Endometrial microvascular endothelial cells (primary cell): ENCODE data around the gene TMEM131. TPM values are rescaled to one million over a fixed set of nuclear protein-coding genes. Genes with fewer than 3 reads are reported as not detected.

Source experiments
- in situ Hi-C: cut with HindIII; loops from 2 replicates; pipeline ENCODE4 v1.10.0; 2017; ENCODE audit warnings: low sequenced_read_pairs, low pct_unique_long_range_greater_than_20kb; ENCODE audit errors: inconsistent ontology term
- total RNA-seq: library from RNA; depleted of rRNA; stranded (reverse); fragments of >200 nt; gene quantifications from one replicate; pipeline ENCODE4 v1.2.3, GENCODE V29; 2015; ENCODE audit errors: inconsistent ontology term

The TMEM131 gene
- total RNA-seq, 1 donor from 2014 or later, result 30.9 TPM

DNA sequence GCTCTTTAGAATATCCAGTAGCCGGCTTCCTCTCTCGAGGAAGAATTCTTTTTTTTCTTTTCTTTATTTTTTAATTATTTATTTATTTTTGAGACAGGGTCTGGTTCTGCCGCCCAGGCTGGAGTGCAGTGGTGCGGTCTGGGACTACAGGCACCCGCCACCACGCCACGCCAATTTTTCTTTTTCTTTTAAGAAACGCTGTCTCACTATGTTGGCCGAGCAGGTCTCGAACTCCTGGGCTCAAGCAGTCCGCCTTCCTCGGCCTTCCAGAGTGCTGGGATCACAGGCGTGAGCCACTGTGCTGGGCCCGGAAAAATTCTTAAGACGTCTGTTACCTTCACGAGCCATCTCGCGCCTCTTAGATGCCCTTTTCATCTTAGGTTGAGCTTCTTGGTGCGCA lies 931 bp upstream of the TMEM131 start:
- in situ Hi-C loops, result no loop called here

DNA sequence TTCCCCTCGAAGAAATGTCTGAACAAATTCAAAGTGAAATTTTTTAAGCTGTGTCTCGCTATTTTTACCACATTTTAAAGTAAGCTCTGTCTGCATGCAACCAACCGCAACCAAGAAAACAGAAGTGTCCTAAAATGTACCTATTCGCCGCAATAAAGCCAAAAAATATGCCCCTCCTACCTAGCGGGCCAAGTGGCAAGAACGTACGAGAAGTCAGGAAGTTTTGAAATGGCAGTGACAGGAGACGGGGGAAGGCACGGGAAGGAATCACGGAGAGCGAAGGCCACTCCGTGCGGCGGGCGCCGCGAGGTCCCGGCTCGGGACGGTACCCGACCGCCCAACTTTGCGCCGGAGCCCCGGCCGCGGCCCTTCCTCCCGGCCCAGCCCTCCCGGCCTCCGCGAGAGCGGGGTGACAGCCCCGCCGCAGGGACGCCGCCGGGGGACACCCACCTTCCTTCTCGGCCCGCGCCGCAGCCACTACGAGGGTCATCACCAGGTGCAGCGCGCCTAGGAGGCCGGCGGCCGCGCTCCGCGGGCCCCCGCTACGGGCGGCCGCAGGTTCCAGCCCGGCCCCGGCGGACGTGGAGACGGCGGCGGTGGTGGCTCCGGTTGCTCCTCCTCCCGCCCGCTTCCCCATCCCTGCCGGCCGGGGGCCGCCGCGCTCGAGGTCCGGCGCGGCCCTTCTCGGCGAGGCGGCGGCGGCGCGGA lies 568 bp downstream of the TMEM131 start:
- in situ Hi-C loops, result no loop called here

DNA sequence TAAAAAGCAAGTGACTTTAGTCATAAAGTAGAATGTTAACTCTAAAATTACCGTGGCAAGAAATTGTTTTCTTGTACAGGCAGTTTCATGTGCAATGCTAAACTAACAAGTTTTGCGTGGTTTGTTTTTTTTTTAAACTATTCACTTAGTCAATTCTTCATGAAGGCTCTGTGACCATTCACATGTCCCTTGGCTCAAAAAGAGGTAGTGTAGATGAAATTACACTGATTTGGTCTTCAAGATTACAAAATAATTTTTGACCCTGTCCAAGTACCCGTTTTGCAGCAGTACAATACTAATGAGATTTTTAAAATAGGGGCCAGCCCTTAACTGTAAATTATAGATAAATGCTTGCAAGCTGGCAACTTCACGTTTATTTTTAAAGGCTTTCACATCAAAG lies 1.3 kb downstream of the TMEM131 start:
- in situ Hi-C loops, result no loop called here

DNA sequence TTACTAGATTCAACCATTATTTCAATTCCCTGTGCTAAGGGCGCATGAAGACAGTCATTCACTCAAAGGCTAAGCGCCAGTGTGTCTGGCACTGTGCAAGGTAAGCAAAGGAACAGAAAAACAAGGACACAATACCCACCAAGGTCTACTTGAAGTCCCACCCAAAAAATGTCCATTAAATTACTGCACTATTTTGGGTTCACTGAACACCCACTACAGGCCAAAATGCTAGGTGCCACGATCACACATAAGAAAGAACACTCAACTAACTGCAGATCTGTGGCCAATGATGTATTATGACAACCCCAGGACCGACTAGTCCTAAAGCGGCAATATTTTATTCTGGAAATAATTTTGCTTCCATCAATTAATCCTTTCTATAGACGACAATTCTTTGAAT lies 1.8 kb downstream of the TMEM131 start:
- in situ Hi-C loops, result no loop called here

DNA sequence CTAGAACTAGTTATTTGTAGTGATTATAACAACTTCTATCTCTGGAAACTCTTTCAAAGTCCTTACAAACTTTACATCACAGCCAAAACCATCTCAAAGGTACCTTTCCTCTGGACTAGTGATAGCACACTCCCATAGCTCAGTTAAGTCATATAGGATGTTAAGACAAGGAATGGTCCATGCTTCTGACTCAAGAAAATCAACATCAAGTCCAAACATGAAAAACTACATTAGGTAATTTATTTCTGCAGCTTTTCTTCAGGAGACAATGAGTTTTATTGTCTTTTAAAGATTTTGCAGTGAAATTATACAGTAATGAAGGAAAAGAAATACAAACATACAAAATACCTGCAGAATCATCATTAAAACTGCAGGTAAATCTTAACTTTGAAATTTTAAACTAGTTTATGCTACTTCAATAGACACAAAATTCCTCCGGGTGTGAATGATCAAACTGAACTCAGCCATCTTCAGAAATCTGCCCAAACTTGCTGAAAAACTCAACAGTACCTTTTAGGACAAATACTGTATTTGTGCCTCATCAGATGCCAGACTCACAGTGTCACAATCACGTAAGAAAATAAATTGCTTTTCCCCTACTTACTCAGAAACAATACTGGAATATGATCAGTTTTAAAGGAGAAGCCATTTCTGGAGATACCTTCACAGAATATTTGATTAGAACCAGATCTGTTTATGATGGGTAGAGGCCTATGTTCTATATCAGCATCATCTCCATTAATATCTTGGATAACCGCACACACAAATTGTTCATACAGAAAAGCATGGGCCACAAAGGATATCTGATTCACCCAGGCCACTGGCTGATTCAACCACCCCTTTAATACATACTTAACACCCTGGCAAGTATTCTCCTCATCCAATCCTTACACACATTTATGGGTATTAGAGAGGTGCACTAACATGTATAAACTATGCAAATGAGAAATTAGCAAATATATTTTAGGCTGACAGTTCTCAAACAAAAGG lies 2.6 kb downstream of the TMEM131 start:
- in situ Hi-C loops, result no loop called here

DNA sequence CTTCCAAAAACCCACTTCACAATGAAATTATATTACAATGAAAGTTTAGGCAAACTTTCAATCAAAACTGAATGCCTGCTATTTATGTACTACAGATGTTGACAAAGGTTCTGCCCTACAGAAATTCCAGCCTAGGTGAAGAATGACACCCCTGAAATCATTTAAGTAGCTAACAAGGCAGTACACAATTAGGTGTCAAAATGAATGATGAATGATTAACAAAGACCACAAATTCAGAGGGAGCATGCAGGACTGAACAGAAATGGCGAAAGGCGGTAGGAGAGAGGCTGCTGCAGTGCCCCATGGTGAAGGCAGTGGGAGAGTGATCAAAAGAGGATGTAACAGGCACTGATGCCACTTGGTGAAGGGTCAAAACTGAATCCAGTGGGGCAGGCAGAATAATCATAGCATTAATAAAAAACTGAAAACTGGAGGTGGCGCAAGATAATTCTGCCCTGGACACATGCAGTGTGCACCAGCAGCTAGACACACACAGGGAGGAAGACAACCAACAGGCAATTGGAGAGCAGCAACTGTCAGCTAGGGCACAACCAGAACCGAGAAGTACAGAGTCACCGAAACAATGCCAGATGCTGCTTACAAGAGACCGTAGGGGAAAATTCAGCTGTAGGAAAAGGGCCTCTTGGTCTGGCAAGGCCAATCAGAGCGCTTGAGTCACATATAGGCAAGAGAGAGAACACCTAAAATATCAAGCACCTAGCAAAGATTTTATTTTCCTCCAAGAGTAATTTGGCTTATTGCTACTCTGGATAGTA lies 4.5 kb downstream of the TMEM131 start:
- in situ Hi-C loops, result no loop called here

DNA sequence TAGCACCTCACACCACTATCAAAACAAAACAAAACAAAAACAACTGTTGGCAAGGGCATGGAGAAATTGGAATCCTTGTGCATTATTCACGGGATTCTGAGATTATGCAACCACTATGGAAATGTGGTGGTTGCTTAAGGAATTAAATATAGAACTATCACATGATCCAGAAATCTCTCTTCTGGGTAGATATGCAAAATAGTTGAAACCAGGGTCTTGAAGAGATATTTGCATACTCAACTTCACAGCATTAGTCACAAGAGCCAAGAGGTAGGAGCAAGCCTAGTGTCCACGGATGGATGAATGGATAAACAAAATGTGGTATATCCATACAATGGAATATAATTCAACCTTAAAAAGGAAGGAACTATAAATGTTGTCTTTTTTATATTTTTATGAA lies 7.0 kb downstream of the TMEM131 start:
- in situ Hi-C loops, result no loop called here

DNA sequence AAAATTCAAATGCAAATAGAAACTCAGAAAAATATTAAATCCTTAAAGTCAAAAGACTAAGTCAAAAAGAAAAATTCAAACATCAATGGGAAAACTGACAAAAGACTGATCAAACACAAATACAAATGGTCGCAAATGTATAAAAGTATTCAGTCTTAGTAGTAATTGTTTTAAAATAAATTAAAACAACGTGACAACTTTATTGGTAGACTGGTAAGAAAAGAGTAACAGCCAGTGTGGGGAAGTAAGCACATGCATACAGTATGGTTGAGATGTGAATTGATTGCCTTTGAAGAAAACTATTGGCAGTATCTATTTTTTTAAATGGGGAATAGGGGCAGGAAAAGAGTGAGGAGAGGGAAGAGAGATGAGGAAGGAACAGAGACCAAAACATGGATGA lies 9.8 kb downstream of the TMEM131 start:
- in situ Hi-C loops, result no loop called here

DNA sequence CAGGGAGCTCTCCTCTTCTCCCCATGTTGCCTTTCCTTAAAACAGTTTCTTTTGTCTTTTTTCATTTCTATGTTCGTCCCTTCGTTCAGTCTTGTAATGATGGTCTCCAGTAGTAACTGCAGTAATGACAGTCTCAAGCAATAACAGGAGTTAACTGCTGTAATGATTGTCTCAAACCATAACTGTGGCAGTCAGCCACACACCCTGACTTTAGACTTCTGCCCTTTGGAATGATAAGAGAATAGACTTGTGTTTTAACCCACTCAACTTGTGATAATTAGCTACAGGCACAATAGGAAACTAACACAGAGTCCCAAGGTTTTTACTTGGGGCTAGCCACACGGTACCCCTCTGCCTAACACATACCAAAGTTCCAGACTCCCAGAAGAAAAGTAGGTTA lies 12.1 kb downstream of the TMEM131 start:
- in situ Hi-C loops, result no loop called here

DNA sequence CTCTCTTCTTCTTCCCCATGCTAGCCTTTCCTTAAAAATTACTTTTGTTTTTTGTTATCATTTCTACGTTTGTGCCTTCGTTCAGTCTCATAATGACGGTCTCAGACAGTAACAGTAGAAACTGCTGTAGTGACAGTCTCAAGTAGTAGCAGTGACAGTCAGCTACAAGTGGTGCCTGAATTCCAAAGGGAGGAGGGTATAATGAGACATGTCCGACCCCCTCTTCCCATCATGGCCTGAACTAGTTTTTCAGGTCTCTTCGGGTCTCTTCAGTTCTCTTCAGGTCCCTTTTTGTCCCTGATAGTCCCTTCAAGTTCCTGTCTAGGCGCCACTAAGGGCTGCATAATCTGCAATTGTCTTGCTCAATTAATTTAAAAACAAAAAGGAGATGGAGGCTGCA lies 12.6 kb downstream of the TMEM131 start:
- in situ Hi-C loops, result no loop called here

DNA sequence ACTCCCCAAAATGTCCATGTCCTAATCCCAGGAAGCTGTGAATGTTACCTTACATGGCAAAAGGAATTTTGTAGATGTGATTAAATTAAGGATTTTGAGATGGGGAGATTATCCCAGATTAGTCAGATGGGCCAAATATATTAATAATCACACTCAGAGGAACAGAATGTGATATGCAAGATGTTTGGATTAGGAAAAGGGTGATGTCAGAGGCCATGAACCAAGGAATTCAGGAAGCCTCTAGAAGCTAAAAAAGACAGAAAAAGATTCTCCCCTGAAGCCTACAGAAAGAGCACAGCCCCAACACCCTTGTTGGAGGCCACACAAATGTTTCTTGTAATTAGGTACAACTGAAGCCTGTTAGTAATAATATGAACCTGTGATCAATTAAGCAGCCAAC lies 13.1 kb downstream of the TMEM131 start:
- in situ Hi-C loops, result no loop called here

DNA sequence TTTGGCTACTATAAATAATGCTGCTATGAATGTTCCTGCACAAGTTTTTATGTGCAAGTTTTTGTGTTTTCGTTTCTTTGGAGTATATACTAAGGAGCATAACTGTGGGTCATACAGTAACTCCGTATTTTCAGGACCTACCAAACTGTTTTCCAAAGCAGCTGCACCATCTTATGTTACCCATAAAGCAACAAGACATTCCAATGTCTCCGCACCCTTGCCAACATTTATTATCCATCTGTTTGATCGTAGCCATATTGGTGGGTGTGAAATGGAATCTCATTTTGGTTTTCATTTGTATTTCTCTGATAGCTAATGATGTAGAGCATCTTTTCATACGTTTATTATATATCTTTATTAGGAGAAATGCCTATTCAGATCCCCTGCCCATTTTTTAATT lies 13.8 kb downstream of the TMEM131 start:
- in situ Hi-C loops, result no loop called here

DNA sequence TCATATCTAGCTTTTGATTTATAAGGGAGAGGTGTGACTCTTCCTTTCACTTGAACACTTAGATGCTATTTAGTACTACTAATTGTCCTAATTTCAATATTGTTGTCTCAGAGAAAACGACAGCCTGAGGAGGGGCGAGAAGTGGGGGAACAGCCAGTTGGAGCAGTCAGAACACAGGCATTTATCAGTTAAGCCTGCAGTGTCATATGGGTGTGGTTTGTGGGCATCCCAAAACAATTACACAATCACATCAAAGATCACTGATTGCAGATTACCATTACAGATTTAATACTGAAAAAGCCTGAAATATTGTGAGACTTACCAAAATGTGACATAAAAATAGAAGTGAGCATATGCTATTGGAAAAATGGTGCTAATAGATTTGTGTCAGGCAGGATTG lies 15.8 kb downstream of the TMEM131 start:
- in situ Hi-C loops, result no loop called here

DNA sequence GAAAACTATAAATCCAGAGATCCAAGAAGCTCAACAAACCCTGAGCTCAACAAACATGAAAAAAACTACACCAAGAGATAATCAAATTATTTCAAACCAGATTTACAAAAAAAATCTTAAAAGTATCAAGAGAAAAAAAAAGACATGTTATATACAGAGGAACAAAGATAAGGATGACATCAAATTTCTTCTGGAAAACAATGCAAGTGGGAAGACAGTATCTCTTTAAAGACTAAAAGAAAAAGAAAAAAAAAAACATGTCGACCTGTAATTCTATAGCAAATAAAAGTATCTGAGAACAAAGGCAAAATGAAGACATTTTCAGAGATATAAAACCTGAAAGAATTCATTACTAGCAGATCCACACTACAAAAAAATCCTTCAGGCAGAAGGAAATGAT lies 21.3 kb downstream of the TMEM131 start:
- in situ Hi-C loops, result no loop called here

DNA sequence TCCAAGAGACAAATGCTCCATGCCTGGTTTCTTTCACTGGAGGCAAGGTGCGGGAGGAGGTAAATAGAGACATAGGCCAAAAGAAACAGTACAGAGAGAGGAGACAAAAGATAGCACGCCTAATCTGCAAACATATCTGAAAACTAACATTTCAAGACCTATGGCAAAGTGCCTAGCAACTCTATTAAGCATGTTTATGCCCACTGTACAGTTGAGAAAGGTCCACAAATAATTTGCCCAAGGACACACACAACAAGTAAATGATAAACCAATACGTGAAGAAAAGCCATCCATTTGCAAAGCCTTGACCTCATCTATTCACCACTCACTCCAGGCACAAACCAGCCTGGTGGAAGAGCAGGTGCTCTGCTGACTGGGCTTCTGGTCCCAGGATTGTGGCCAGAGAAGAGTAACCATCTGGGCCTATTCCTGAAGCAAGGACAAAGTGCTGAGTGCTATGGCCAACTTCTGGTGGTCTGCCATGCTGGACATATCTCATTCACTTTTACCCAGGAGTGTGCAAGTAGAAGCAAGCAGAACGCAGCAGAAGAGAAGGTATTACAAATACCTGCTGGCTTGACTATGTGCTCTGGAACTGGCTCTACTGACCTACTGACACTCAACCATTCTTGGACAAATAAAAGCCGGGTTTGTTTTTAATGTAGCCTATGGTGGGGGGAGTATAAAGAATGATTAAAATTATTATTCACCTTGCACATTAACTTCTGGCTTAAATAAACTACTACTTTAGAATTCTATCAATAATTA lies 25.3 kb downstream of the TMEM131 start:
- in situ Hi-C loops, result no loop called here

DNA sequence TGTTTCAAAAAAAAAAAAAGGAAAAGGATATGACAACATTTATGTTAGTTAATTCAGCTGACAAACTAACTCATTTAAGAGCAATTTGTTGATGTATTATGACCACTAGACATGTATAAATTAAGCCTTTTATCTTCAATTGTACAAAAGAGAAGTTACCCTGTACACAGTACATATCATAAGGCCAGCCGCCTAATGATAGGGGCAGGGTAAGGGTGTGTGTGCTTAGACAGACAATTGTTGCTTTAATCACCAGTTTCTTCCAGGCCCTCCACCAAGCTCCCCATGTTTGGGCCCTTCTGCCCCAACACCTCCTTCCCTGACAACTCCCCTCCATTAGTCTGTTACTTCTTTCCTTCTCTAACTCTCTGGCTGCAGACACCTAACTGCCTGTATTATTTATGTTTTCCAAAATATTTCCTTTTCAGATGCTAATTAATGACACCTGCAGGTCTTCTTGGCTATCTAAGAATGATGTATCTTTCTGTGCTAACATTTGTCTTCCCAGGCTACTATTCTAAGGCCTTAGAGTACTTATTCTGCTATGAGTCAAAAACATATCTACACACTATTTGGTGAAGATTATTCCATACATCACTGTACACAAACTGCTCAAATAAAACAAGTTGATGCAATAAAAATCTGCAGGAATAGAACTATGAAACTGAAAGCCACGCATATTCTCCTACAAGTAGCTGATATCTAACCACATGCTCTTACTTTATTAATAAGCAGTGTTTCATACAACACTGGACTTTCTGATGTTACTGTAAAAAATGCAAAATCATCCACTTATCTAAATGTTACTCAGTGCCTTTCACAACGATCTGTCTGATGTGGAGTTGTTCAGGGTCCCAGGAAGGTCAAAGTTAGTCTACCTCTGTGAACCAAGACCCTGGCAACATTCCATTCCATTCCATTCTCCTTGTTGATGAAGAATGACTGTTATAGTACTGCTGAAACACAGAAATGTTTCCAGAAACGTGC lies 26.4 kb downstream of the TMEM131 start:
- in situ Hi-C loops, result no loop called here

DNA sequence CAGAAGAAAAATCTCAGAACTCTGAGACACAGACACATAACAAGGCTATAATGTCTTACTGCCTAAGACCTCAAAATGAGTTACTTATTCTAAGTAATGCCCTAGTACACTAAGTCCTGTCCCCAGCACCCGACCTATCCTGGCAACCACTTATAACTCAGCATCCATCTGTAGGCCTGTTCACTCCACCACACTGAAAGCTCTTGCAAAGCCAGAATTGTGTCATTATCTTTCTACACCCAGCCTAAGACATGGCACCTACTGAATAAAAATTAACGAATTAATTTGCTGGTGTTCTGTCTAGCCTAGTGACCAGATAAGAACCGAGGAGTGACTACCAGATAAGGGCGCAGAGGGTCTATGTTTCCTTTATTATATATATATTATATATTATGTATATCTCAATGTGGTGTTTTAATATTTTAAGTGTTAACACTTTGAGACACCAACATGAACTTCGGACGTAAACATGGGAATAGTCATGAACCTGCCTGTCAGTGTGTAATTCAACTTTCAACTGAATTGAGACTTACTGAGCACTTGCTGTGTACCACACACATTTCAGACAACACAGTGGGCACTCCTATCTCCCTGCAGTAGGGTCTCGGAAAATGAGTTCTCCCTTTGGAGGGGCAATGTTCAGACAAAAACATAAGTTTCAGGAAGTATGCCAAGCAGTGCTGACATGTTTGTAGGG lies 27.7 kb downstream of the TMEM131 start:
- in situ Hi-C loops, result no loop called here
